Subcutaneous abdominal adipose tissue (tissue), 5 donors: ENCODE results near the gene ACVRL1.

Experiments used
- H3K27ac ChIP-seq: one replicate; pipeline ENCODE4 v1.7.0; 2013; ENCODE audit warnings: low read depth, mild to moderate bottlenecking, inconsistent platforms, low read length, moderate library complexity
- H3K27me3 ChIP-seq, 5 donors: one replicate each; pipeline ENCODE4 v1.7.0; 2013; ENCODE audit warnings: low read length in 5 of 5, inconsistent platforms in 1 of 5; ENCODE audit not compliant: control insufficient read depth in 5 of 5, insufficient read depth in 4 of 5
- H3K36me3 ChIP-seq, 5 donors: one replicate each; pipeline ENCODE4 v1.7.0; 2013; ENCODE audit warnings: low read length in 5 of 5; ENCODE audit not compliant: control insufficient read depth in 5 of 5, insufficient read depth in 5 of 5
- H3K4me1 ChIP-seq, 5 donors: one replicate each; pipeline ENCODE4 v1.7.0; 2013; ENCODE audit warnings: low read length in 5 of 5, mild to moderate bottlenecking in 3 of 5, moderate library complexity in 1 of 5; ENCODE audit not compliant: control insufficient read depth in 5 of 5, insufficient read depth in 5 of 5
- H3K4me3 ChIP-seq, 5 donors: one replicate each; pipeline ENCODE4 v1.7.0; 2013; ENCODE audit warnings: low read length in 5 of 5, low read depth in 1 of 5
- H3K9ac ChIP-seq, 5 donors: one replicate each; pipeline ENCODE4 v1.7.0; 2013; ENCODE audit warnings: low read length in 5 of 5, mild to moderate bottlenecking in 4 of 5, moderate library complexity in 3 of 5
- H3K9me3 ChIP-seq, 5 donors: one replicate each; pipeline ENCODE4 v1.7.0; 2013; ENCODE audit warnings: low read length in 5 of 5; ENCODE audit not compliant: control insufficient read depth in 5 of 5
- donor health status: healthy.
- donor health status: healthy.
- donor health status: healthy.
- donor health status: healthy.
- donor health status: healthy.

ACVRL1 gene

GRCh38 chr12:51907083-51907855, at the start of gene ACVRL1:
TSS of gene ACVRL1 (plus strand) at chr12:51907504. CDS start at chr12:51912475, 4,971 bp downstream.
- Histone ChIP-seq H3K36me3 (no peaks in the 10 kb centered on the region), H3K4me3 (peak within 1 kb of the TSS; percentile 62 to 88 (median 75)), H3K9ac (peak within 1 kb of the TSS; percentile 53 to 89 (median 74)), H3K9me3 (no peaks in the 10 kb centered on the region), H3K27me3 (peaks cover 0 to 13% (median 0%) of the 10 kb centered on the region in 5 donors), H3K27ac (peak within 1 kb of the TSS; percentile 93), H3K4me1 (peaks cover 31 to 79% (median 56%) of the 10 kb centered on the region in 5 donors)

- H3K9ac ChIP-seq: no peak overlapping the region
- H3K4me3 ChIP-seq: no peak overlapping the region
- H3K9me3 ChIP-seq: no peaks in the 10 kb centered on the region
- H3K36me3 ChIP-seq: no peaks in the 10 kb centered on the region
- H3K27ac ChIP-seq: no peak overlapping the region
- peaks cover 4 to 21% (median 9%) of the 10 kb centered on the region in 5 donors for H3K27me3 ChIP-seq
- H3K4me1 ChIP-seq: peaks cover 2 to 29% (median 21%) of the 10 kb centered on the region in 5 donors
Measured at GRCh38 chr12:51860986-51861385, 46.3 kb upstream of the ACVRL1 start.

DNA sequence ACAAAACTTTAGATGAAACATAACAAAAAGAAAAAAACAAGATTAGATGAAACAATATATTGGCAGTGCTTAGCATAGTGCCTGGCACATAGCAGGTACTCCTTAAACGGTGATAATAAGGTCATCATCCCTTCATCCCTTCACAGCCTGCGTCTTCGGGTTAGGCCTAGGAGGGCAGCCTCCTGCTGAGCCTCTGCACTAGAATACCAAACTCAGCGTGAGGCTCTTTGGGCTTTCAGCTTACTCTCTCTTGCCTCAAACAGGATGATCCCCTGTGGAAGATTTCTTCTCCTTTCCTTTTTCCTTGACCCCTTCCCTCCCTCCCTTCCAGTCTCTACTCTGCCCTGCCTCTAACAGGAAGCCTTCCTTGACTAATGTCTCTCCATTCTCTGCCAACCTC, 44.4 kb upstream of the ACVRL1 start:
- Histone ChIP-seq H3K9me3 (no peaks in the 10 kb centered on the region), H3K9ac (no peak overlapping the region), H3K4me3 (no peak overlapping the region), H3K36me3 (no peaks in the 10 kb centered on the region), H3K4me1 (peaks cover 2 to 23% (median 15%) of the 10 kb centered on the region in 5 donors), H3K27ac (no peak overlapping the region), H3K27me3 (peaks cover 4 to 24% (median 10%) of the 10 kb centered on the region in 5 donors)

DNA sequence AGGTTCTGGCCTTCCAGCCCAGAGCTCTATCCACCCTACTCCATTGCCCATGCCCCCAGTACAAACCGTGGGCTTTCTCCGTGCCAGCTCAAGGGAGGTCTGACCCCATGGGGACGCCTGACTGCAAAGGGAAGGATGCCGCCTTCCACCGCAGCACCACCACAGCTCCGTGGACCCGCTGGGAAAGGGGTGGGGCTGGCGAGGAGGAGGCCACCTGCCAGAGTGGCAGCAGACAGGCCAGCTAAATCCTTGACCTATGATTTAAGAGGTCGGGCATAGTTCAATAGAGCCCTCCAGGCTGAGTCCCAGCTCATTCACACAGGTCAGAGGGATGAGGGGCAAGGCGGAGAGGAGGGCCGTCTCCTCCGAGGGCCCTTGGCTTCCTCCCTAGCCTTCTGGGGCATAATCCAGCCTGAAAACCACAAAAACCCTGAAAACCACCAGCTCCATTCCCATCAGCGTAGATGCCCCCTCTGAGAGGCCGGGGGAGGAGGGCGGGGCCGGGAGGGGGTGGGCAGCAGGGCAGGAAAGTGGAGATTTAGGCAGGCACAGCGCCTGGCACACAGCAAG, 43.9 kb upstream of the ACVRL1 start:
- H3K4me1 ChIP-seq: peaks cover 2 to 23% (median 15%) of the 10 kb centered on the region in 5 donors
- no peaks in the 10 kb centered on the region for H3K9me3 ChIP-seq
- no peaks in the 10 kb centered on the region for H3K36me3 ChIP-seq
- peak overlapping the region in 1 of 5 donors; percentile 47 for H3K9ac ChIP-seq
- peak overlapping the region in 3 of 5 donors; percentile 46 to 47 (median 47) for H3K4me3 ChIP-seq
- no peak overlapping the region for H3K27ac ChIP-seq
- peaks cover 8 to 25% (median 15%) of the 10 kb centered on the region in 5 donors for H3K27me3 ChIP-seq

GRCh38 chr12:51863933-51864832, 43.1 kb upstream of the ACVRL1 start:
- peak overlapping the region in 1 of 5 donors; percentile 47 for H3K9ac ChIP-seq
- H3K4me3 ChIP-seq: peak overlapping the region; percentile 13 to 47 (median 46)
- peaks cover 13 to 25% (median 22%) of the 10 kb centered on the region in 5 donors for H3K27me3 ChIP-seq
- H3K9me3 ChIP-seq: no peaks in the 10 kb centered on the region
- peaks cover 2 to 30% (median 22%) of the 10 kb centered on the region in 5 donors for H3K4me1 ChIP-seq
- no peak overlapping the region for H3K27ac ChIP-seq
- H3K36me3 ChIP-seq: no peaks in the 10 kb centered on the region

GRCh38 chr12:51864833-51865670, 42.3 kb upstream of the ACVRL1 start:
- no peaks in the 10 kb centered on the region for H3K36me3 ChIP-seq
- H3K4me3 ChIP-seq: peak overlapping the region in 3 of 5 donors; percentile 22 to 47 (median 46)
- no peaks in the 10 kb centered on the region for H3K9me3 ChIP-seq
- peaks cover 2 to 39% (median 29%) of the 10 kb centered on the region in 5 donors for H3K4me1 ChIP-seq
- no peak overlapping the region for H3K9ac ChIP-seq
- peaks cover 13 to 31% (median 25%) of the 10 kb centered on the region in 5 donors for H3K27me3 ChIP-seq
- H3K27ac ChIP-seq: no peak overlapping the region

- Histone ChIP-seq H3K27me3 (peaks cover 13 to 31% (median 25%) of the 10 kb centered on the region in 5 donors), H3K9ac (no peak overlapping the region), H3K36me3 (no peaks in the 10 kb centered on the region), H3K4me1 (peaks cover 2 to 46% (median 35%) of the 10 kb centered on the region in 5 donors), H3K4me3 (no peak overlapping the region), H3K27ac (no peak overlapping the region), H3K9me3 (no peaks in the 10 kb centered on the region)
Measured at GRCh38 chr12:51865757-51866270, 41.5 kb upstream of the ACVRL1 start.

DNA sequence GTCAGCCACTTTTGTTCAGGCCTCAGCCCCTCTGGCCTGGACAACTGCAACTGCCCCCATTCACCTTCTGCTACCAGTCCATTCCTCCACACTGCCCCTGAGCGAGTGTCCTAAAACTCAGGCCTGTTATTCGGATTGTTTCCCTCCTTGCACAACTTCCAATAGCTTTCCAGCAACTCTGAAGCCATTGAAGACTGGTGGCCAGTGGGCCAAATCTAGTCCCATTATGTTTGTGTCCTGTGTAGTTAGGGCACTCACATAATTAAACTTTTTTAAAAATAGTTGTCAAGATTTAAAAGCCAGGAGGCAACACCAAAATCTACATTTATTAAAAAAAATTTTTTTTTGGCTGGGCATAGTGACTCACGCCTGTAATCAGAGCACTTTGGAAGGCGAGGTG, 41.0 kb upstream of the ACVRL1 start:
- Histone ChIP-seq H3K4me1 (peaks cover 2 to 51% (median 37%) of the 10 kb centered on the region in 5 donors), H3K36me3 (no peaks in the 10 kb centered on the region), H3K27me3 (peaks cover 13 to 31% (median 25%) of the 10 kb centered on the region in 5 donors), H3K27ac (no peak overlapping the region), H3K4me3 (no peak overlapping the region), H3K9me3 (no peaks in the 10 kb centered on the region), H3K9ac (no peak overlapping the region)

DNA sequence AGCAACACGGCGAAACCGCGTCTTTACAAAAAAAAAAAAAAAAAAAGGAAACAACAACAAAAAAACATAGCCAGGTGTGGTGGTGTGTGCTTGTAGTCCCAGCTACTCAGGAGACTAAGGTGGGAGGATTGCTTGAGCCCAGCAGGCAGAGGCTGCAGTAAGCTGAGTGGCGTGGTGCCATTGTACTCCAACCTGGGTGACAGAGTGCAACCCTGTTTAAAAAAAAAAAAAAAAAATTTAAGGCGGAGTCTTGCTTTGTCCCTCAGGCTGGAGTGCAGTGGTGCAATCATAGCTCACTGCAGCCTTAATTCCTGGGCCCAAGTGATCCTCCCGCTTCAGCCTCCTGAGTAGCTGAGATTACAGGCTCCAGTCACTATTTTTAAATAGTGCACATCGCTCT, 40.5 kb upstream of the ACVRL1 start:
- Histone ChIP-seq H3K4me3 (no peak overlapping the region), H3K9me3 (no peaks in the 10 kb centered on the region), H3K9ac (no peak overlapping the region), H3K27me3 (peaks cover 13 to 34% (median 25%) of the 10 kb centered on the region in 5 donors), H3K36me3 (no peaks in the 10 kb centered on the region), H3K27ac (no peak overlapping the region), H3K4me1 (peaks cover 2 to 56% (median 39%) of the 10 kb centered on the region in 5 donors)
